ENCODE measurements around the gene ARSA. TPM values are rescaled to one million over a fixed set of nuclear protein-coding genes. Genes with fewer than 3 reads are reported as not detected.

Gene ARSA
- total and polyA plus RNA-seq, 2 of the 13 experiments (the other 11 are each of a cell fraction or from before 2014, with no cell fraction given): 9.0 to 11.5 TPM

GRCh38 chr22:50627642-50628542 is at the start of gene ARSA (continued):
- TF ChIP-seq PAXIP1 (CRISPR knock-in tag; conservative IDR thresholded peaks at IDR 0.05): no peak; the same call in 1 of the 2 replicates
- no peak; the same call in 1 of the 2 replicates for TF ChIP-seq ZNF556 (CRISPR knock-in tag; IDR thresholded peaks at IDR 0.05; ENCODE audit: borderline replicate concordance)
- TF ChIP-seq DNMT1 (CRISPR knock-in tag; IDR thresholded peaks at IDR 0.05): no peak
- TF ChIP-seq ZNF33B (CRISPR knock-in tag; IDR thresholded peaks at IDR 0.05): 0 out of 2 replicates have a peak, but pooled peaks have one; percentile 58
- peak; percentile 87 for TF ChIP-seq RNF2 (conservative IDR thresholded peaks at IDR 0.05; ENCODE audit: low read depth)
- TF ChIP-seq ZNF274 (CRISPR knock-in tag; IDR thresholded peaks at IDR 0.05): peak; percentile 81
- TF ChIP-seq ZNF790 (CRISPR knock-in tag; IDR thresholded peaks at IDR 0.05; ENCODE audit: borderline replicate concordance): peak; percentile 36; the same call in 1 of the 2 replicates
- no peak for TF ChIP-seq ZNF543 (CRISPR knock-in tag; IDR thresholded peaks at IDR 0.05)
- TF ChIP-seq ZNF850 (CRISPR knock-in tag; conservative IDR thresholded peaks at IDR 0.05): 0 out of 2 replicates have a peak, but pooled peaks have one; percentile 78
- TF ChIP-seq MTF1 (CRISPR knock-in tag; IDR thresholded peaks at IDR 0.05): no peak
- TF ChIP-seq NKX3-1 (CRISPR knock-in tag; IDR thresholded peaks at IDR 0.05): peak; percentile 38; the same call in 1 of the 2 replicates
- 0 out of 2 replicates have a peak, but pooled peaks have one; percentile 3 for TF ChIP-seq XBP1 (CRISPR knock-in tag; IDR thresholded peaks at IDR 0.05)
- TF ChIP-seq MIXL1 (CRISPR knock-in tag; IDR thresholded peaks at IDR 0.05): no peak
- no peak for TF ChIP-seq ZNF431 (CRISPR knock-in tag; IDR thresholded peaks at IDR 0.05; ENCODE audit: borderline replicate concordance, low read depth)
- peak; percentile 63 for TF ChIP-seq RAD21 (CRISPR knock-in tag; IDR thresholded peaks at IDR 0.05)
- 0 out of 2 replicates have a peak, but pooled peaks have one; percentile 36 for TF ChIP-seq ZNF703 (CRISPR knock-in tag; IDR thresholded peaks at IDR 0.05; ENCODE audit: borderline replicate concordance)
- peak; percentile 87; the same call in 1 of the 2 replicates for TF ChIP-seq GLI4 (CRISPR knock-in tag; IDR thresholded peaks at IDR 0.05; ENCODE audit: borderline replicate concordance)
- TF ChIP-seq, protein P1, sequence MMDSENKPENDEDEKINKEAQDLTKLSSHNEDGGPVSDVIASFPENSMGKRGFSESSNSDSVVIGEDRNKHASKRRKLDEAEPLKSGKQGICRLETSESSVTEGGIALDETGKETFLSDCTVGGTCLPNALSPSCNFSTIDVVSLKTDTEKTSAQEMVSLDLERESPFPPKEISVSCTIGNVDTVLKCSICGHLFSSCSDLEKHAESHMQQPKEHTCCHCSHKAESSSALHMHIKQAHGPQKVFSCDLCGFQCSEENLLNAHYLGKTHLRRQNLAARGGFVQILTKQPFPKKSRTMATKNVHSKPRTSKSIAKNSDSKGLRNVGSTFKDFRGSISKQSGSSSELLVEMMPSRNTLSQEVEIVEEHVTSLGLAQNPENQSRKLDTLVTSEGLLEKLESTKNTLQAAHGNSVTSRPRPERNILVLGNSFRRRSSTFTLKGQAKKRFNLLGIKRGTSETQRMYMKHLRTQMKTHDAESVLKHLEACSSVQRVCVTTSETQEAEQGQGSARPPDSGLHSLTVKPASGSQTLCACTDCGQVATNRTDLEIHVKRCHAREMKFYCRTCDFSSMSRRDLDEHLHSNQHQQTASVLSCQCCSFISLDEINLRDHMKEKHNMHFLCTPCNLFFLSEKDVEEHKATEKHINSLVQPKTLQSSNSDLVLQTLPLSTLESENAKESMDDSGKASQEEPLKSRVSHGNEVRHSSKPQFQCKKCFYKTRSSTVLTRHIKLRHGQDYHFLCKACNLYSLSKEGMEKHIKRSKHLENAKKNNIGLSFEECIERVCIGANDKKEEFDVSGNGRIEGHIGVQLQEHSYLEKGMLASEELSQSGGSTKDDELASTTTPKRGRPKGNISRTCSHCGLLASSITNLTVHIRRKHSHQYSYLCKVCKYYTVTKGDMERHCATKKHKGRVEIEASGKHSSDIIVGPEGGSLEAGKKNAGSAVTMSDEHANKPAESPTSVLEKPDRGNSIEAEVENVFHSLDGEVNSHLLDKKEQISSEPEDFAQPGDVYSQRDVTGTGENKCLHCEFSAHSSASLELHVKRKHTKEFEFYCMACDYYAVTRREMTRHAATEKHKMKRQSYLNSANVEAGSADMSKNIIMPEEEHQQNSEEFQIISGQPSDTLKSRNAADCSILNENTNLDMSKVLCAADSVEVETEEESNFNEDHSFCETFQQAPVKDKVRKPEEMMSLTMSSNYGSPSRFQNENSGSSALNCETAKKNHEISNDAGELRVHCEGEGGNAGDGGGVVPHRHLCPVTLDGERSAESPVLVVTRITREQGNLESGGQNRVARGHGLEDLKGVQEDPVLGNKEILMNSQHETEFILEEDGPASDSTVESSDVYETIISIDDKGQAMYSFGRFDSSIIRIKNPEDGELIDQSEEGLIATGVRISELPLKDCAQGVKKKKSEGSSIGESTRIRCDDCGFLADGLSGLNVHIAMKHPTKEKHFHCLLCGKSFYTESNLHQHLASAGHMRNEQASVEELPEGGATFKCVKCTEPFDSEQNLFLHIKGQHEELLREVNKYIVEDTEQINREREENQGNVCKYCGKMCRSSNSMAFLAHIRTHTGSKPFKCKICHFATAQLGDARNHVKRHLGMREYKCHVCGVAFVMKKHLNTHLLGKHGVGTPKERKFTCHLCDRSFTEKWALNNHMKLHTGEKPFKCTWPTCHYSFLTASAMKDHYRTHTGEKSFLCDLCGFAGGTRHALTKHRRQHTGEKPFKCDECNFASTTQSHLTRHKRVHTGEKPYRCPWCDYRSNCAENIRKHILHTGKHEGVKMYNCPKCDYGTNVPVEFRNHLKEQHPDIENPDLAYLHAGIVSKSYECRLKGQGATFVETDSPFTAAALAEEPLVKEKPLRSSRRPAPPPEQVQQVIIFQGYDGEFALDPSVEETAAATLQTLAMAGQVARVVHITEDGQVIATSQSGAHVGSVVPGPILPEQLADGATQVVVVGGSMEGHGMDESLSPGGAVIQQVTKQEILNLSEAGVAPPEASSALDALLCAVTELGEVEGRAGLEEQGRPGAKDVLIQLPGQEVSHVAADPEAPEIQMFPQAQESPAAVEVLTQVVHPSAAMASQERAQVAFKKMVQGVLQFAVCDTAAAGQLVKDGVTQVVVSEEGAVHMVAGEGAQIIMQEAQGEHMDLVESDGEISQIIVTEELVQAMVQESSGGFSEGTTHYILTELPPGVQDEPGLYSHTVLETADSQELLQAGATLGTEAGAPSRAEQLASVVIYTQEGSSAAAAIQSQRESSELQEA (CRISPR knock-in tag; IDR thresholded peaks at IDR 0.05; ENCODE audit: not compliant biosample characterization): peak; percentile 53

All from HepG2 (cell line).